A549 (cell line): Measurements from ENCODE around the gene LBR.

Source experiments
- CEBPB ChIP-seq, 2 experiments: fragments of >200 bp in 1 of 2; sonication (Bioruptor Twin) in 1 of 2; formaldehyde crosslinking in 1 of 2; IDR thresholded peaks; 2 replicates each; pipeline ENCODE4 v1.6.1; 2012 to 2016
- JUN ChIP-seq, 2 experiments: fragments of >200 bp; sonication (Bioruptor Twin); formaldehyde crosslinking; IDR thresholded peaks; 2 replicates in 1 of 2; 3 replicates in 1 of 2; pipeline ENCODE4 v1.6.1; 2016 to 2017
- POLR2A ChIP-seq: IDR thresholded peaks from 2 replicates; pipeline ENCODE4 v1.6.1; 2012; ENCODE audit warnings: mild to moderate bottlenecking, low read length
- ZC3H11A ChIP-seq: fragments of 450-650 bp; IDR thresholded peaks from 2 replicates; pipeline ENCODE4 v1.6.1; 2014; ENCODE audit warnings: antibody characterized with exemption, mild to moderate bottlenecking
- ZFP36 ChIP-seq: fragments of 450-650 bp; IDR thresholded peaks from 2 replicates; pipeline ENCODE4 v1.6.1; 2014; ENCODE audit warnings: borderline replicate concordance; ENCODE audit not compliant: partially characterized antibody
- TF ChIP-seq, protein P1 (sequence below): fragments of >200 bp; sonication (Bioruptor Twin); formaldehyde crosslinking; IDR thresholded peaks from 3 replicates; pipeline ENCODE4 v1.5.1; 2016
- TF ChIP-seq, protein P2 (sequence below): IDR thresholded peaks from 2 replicates; pipeline ENCODE4 v1.6.1; 2012

DNA sequence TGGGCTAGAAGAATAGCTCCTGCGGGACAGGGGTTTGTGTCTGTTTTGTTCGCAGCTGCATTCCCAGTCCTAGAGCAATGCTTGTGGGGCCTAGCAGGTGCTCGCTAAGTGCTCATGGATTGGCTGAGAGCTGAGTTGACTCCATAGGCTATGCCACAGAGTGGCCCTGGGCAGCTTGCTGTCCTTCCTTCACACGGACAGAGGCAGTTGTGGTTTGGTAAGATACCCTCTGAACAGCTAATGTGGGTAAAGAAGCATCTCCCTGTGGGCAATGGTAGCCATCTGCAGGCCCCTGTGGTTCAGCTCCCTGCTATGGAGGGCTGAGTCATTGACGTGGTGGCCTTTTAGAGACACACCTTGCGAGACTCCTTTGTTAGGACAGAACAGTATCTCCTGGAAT is 23.5 kb upstream of the LBR start:
- TF ChIP-seq, protein P1, sequence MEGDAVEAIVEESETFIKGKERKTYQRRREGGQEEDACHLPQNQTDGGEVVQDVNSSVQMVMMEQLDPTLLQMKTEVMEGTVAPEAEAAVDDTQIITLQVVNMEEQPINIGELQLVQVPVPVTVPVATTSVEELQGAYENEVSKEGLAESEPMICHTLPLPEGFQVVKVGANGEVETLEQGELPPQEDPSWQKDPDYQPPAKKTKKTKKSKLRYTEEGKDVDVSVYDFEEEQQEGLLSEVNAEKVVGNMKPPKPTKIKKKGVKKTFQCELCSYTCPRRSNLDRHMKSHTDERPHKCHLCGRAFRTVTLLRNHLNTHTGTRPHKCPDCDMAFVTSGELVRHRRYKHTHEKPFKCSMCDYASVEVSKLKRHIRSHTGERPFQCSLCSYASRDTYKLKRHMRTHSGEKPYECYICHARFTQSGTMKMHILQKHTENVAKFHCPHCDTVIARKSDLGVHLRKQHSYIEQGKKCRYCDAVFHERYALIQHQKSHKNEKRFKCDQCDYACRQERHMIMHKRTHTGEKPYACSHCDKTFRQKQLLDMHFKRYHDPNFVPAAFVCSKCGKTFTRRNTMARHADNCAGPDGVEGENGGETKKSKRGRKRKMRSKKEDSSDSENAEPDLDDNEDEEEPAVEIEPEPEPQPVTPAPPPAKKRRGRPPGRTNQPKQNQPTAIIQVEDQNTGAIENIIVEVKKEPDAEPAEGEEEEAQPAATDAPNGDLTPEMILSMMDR: no peak
- TF ChIP-seq POLR2A: no peak
- TF ChIP-seq, protein P2, sequence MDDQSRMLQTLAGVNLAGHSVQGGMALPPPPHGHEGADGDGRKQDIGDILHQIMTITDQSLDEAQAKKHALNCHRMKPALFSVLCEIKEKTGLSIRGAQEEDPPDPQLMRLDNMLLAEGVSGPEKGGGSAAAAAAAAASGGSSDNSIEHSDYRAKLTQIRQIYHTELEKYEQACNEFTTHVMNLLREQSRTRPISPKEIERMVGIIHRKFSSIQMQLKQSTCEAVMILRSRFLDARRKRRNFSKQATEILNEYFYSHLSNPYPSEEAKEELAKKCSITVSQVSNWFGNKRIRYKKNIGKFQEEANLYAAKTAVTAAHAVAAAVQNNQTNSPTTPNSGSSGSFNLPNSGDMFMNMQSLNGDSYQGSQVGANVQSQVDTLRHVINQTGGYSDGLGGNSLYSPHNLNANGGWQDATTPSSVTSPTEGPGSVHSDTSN: no peak
- no peak for TF ChIP-seq ZC3H11A
- TF ChIP-seq JUN (IDR thresholded peaks at IDR 0.05): no peak
- no peak for TF ChIP-seq CEBPB (IDR thresholded peaks at IDR 0.05)
- no peak for TF ChIP-seq ZFP36
